Cerebellar cortex (tissue), 1 donor: ENCODE data around the gene ABHD17A.
"Not testable (repeated sequence)": the region's sequence is repeated elsewhere in the genome, so short reads cannot be mapped to it uniquely, and the experiment has no call there.

Experiments
- DNase-seq: peaks from one replicate; pipeline ENCODE4 v3.0.0-alpha.2; 2015; ENCODE audit warnings: low spot score

Gene ABHD17A

GRCh38 chr19:1909761-1910080, 24.4 kb upstream of the ABHD17A start:
- DNase-seq = no peak

- DNase-seq = no peak
Observed at GRCh38 chr19:1908364-1908678, 23.0 kb upstream of the ABHD17A start.

GRCh38 chr19:1907563-1908363, 22.5 kb upstream of the ABHD17A start:
- DNase-seq = no peak

- no peak for DNase-seq
Observed at GRCh38 chr19:1906985-1907562, 21.8 kb upstream of the ABHD17A start.

- no peak for DNase-seq
Observed at GRCh38 chr19:1905863-1906375, 20.6 kb upstream of the ABHD17A start.

- DNase-seq = peak; percentile 98
Observed at GRCh38 chr19:1905110-1905862, 20.0 kb upstream of the ABHD17A start, which contains the start of the genes ADAT3 and SCAMP4. Gene ADAT3 (plus strand): TSS chr19:1905399. CDS start chr19:1912048, 6,649 bp downstream. Gene SCAMP4 (plus strand): TSS chr19:1905399. CDS start chr19:1915020, 9,621 bp downstream.

- DNase-seq = no peak
Observed at GRCh38 chr19:1904860-1905109, 19.5 kb upstream of the ABHD17A start.

GRCh38 chr19:1902923-1903322, 17.6 kb upstream of the ABHD17A start:
- DNase-seq = no peak

GRCh38 chr19:1901940-1902404, 16.7 kb upstream of the ABHD17A start:
- DNase-seq = no peak

- no peak for DNase-seq
Observed at GRCh38 chr19:1896508-1896907, 11.2 kb upstream of the ABHD17A start.

GRCh38 chr19:1893791-1894190, 8.5 kb upstream of the ABHD17A start:
- DNase-seq = no peak

GRCh38 chr19:1889907-1890306, 4.6 kb upstream of the ABHD17A start:
- no peak for DNase-seq

GRCh38 chr19:1888385-1888784, 3.1 kb upstream of the ABHD17A start:
- no peak for DNase-seq

- DNase-seq = not testable (repeated sequence)
Observed at GRCh38 chr19:1886360-1886759, 1.1 kb upstream of the ABHD17A start.

GRCh38 chr19:1884719-1885334, 469 bp downstream of the ABHD17A start:
- no peak for DNase-seq

GRCh38 chr19:1884291-1884718, 991 bp downstream of the ABHD17A start:
- DNase-seq = no peak

GRCh38 chr19:1883784-1884183, 1.5 kb downstream of the ABHD17A start:
- DNase-seq = no peak

GRCh38 chr19:1882786-1883692, 2.3 kb downstream of the ABHD17A start:
- no peak for DNase-seq

GRCh38 chr19:1882089-1882785, 3.1 kb downstream of the ABHD17A start:
- DNase-seq = no peak

- not testable (repeated sequence) for DNase-seq
Observed at GRCh38 chr19:1881393-1882088, 3.8 kb downstream of the ABHD17A start.
